ENCODE measurements around the gene PRPF19.

DNA sequence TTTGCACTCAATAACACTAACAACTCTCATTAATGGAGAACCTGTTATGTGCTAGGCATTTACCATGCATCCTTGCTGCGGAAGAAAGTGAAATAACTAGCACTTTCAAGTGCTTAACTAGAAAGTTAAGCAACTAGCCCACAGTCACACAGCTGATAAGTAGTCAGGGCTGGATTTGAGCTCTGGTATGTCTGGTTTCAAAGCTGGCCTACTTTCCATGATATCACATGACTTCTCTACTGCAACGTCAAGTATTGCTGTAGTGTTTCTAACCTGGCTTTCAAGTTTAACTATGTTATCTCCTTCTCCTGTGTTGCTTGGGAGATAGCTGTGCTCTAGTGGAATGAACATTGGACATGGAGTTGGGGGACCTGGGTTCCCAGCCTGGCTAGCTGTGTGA lies 33.5 kb upstream of the PRPF19 start:
- TF ChIP-seq JUND (IDR thresholded peaks at IDR 0.05), result no peak
- no peak for TF ChIP-seq SIN3A (IDR thresholded peaks at IDR 0.05; ENCODE audit: borderline replicate concordance, low read depth, low read length)
- TF ChIP-seq MXI1 (IDR thresholded peaks at IDR 0.05; ENCODE audit: low read depth, low read length), result no peak
- TF ChIP-seq, protein P1, sequence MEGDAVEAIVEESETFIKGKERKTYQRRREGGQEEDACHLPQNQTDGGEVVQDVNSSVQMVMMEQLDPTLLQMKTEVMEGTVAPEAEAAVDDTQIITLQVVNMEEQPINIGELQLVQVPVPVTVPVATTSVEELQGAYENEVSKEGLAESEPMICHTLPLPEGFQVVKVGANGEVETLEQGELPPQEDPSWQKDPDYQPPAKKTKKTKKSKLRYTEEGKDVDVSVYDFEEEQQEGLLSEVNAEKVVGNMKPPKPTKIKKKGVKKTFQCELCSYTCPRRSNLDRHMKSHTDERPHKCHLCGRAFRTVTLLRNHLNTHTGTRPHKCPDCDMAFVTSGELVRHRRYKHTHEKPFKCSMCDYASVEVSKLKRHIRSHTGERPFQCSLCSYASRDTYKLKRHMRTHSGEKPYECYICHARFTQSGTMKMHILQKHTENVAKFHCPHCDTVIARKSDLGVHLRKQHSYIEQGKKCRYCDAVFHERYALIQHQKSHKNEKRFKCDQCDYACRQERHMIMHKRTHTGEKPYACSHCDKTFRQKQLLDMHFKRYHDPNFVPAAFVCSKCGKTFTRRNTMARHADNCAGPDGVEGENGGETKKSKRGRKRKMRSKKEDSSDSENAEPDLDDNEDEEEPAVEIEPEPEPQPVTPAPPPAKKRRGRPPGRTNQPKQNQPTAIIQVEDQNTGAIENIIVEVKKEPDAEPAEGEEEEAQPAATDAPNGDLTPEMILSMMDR (IDR thresholded peaks at IDR 0.05), result no peak
- TF ChIP-seq, protein P2, sequence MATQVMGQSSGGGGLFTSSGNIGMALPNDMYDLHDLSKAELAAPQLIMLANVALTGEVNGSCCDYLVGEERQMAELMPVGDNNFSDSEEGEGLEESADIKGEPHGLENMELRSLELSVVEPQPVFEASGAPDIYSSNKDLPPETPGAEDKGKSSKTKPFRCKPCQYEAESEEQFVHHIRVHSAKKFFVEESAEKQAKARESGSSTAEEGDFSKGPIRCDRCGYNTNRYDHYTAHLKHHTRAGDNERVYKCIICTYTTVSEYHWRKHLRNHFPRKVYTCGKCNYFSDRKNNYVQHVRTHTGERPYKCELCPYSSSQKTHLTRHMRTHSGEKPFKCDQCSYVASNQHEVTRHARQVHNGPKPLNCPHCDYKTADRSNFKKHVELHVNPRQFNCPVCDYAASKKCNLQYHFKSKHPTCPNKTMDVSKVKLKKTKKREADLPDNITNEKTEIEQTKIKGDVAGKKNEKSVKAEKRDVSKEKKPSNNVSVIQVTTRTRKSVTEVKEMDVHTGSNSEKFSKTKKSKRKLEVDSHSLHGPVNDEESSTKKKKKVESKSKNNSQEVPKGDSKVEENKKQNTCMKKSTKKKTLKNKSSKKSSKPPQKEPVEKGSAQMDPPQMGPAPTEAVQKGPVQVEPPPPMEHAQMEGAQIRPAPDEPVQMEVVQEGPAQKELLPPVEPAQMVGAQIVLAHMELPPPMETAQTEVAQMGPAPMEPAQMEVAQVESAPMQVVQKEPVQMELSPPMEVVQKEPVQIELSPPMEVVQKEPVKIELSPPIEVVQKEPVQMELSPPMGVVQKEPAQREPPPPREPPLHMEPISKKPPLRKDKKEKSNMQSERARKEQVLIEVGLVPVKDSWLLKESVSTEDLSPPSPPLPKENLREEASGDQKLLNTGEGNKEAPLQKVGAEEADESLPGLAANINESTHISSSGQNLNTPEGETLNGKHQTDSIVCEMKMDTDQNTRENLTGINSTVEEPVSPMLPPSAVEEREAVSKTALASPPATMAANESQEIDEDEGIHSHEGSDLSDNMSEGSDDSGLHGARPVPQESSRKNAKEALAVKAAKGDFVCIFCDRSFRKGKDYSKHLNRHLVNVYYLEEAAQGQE (IDR thresholded peaks at IDR 0.05; ENCODE audit: low read depth, low read length), result no peak
- no peak for TF ChIP-seq RXRA (IDR thresholded peaks at IDR 0.05; ENCODE audit: borderline replicate concordance, low read depth)
- no peak for TF ChIP-seq SMC3 (IDR thresholded peaks at IDR 0.05; ENCODE audit: low read depth, low read length)
- TF ChIP-seq EP300 (IDR thresholded peaks at IDR 0.05; ENCODE audit: borderline replicate concordance in 1 of 2, low read depth in 1 of 2, low read length in 1 of 2), result no peak
- TF ChIP-seq RAD21 (IDR thresholded peaks at IDR 0.05; ENCODE audit: low read length), result no peak
- TF ChIP-seq, protein P3, sequence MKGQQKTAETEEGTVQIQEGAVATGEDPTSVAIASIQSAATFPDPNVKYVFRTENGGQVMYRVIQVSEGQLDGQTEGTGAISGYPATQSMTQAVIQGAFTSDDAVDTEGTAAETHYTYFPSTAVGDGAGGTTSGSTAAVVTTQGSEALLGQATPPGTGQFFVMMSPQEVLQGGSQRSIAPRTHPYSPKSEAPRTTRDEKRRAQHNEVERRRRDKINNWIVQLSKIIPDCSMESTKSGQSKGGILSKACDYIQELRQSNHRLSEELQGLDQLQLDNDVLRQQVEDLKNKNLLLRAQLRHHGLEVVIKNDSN (IDR thresholded peaks at IDR 0.05; ENCODE audit: borderline replicate concordance, low read depth), result no peak
- no peak for TF ChIP-seq TAF1 (IDR thresholded peaks at IDR 0.05; ENCODE audit: borderline replicate concordance, low read depth, low read length)
- no peak for TF ChIP-seq ELF1 (IDR thresholded peaks at IDR 0.05)
- TF ChIP-seq, protein P4, sequence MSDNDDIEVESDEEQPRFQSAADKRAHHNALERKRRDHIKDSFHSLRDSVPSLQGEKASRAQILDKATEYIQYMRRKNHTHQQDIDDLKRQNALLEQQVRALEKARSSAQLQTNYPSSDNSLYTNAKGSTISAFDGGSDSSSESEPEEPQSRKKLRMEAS (IDR thresholded peaks at IDR 0.05; ENCODE audit: low read depth), result no peak
